GM10266 (cell line): ENCODE results near the gene WWTR1.

Source experiments
- DNase-seq: peaks from one replicate; pipeline ENCODE4 v3.0.0; 2012; ENCODE audit errors: extremely low spot score
- CTCF ChIP-seq: IDR thresholded peaks from 2 replicates; pipeline ENCODE4 v1.5.1; 2012; ENCODE audit warnings: mild to moderate bottlenecking, low read depth; ENCODE audit not compliant: control insufficient read depth, insufficient read depth; ENCODE audit errors: missing control alignments

The WWTR1 gene

DNA sequence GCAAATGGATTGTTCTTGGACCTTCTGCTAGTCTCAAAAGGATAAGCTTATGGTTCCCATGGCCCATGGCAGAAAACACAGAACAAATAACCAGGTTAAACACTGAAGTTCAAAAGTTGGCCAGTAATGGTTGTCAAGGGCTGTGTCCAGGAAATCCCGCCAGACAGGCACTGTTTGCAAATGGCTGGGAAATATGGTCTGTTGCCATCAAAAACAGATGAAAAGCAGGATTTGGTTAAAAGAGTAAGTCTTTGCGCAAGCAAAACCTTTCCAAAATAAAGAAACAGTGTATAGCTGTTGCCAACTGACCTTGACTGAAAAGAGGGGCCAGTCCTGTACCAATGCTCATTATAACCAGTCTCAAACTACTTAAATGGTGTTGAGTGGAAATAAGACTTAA is 58.6 kb downstream of the WWTR1 start:
- DNase-seq: no peak
- no peak for TF ChIP-seq CTCF

GRCh38 chr3:149596134-149596770 is 61.6 kb downstream of the WWTR1 start:
- no peak for TF ChIP-seq CTCF
- no peak for DNase-seq

DNA sequence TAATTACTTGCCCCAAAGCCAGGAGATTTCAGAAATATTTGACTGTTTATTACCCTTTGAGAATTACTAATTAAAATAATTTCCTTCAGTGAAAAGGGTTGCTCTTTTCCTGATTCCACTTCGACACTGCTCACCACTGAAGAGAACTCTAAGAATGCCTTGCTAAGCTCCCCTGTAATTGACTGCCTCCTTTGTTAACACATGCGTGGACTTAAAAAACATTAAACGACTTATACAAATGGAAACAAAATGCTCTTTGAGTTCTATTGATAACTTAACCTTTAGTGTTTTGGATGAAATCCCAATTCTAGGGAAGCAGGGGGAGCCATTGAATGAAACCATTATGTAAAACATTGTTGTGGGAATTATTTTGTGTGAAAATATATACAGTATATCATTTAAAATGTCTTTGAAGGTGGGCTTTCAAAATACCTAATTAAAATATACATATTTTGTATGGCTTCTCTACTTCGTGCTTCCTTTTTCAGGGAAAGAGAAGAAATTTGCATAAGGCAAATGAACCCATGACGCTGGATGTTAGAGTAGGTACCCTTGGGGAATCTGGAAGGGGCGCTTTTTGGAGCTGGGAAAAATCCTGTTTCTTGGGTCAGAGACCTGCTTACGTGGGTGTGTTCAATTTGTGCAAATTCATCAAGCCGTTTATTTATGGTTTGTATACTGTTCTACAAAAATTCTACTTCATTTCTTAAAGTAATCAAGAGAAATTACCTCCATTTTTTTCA is 64.2 kb downstream of the WWTR1 start:
- no peak for DNase-seq

DNA sequence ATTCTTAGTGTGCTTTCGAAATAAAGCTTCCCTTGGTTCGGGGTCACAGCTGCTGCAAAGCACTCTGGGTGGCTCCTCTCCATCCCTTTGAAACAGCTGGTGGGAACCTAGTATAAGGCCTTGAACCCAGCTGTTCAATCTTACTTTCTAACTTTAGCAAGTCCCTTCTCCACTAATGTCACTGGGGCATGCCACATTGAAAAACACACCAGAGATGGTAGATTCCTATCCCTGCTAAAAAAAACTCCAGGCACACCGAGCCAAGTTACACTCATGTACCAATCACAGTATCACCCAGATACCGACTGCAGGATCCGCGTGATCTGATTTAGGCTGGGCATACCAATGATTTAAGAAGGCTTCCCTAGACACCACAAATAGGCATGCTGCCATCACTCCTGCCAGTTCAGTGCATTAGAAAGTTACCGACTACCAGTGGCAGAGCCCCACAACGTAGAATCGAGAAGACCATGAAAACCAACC is 65.0 kb downstream of the WWTR1 start:
- no peak for DNase-seq
- TF ChIP-seq CTCF: no peak

More for the DNA sequence above, 64.2 kb downstream of the WWTR1 start:
- TF ChIP-seq CTCF: no peak

DNA sequence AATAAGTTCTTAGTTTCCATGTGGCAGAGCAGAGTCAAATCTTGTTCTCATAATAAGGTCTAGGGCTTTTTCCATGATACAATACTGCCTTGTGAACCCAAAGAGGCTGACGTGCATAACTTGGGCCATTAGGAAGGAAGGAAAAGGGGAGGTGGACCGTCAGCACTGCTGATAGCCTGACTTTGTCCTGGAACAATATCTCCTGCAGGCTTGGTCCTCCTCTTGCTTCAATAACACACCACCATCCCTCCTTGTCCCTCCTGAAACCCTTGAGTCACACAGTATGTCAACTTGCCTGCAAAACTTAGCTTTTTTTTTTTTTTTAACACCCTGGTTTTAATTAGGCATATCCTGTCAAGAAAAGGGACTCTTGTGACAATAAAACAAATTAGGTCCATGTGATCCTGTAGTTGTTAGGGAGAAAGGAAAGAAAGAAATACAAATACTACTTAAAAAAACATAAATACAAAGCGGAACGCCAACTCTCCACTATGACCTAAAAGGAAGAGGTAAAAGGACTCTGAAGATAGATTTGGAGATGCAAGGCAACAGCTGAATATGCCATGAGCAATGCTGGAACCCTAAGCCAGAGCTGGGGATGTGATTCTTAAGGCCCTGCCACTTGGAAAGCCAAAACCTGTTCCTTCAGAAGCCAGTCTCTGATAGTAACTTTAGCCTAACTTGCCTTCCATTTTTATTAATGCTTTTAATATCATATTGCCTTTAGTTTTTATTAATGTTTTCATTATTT is 67.0 kb downstream of the WWTR1 start:
- TF ChIP-seq CTCF: no peak
- no peak for DNase-seq

DNA sequence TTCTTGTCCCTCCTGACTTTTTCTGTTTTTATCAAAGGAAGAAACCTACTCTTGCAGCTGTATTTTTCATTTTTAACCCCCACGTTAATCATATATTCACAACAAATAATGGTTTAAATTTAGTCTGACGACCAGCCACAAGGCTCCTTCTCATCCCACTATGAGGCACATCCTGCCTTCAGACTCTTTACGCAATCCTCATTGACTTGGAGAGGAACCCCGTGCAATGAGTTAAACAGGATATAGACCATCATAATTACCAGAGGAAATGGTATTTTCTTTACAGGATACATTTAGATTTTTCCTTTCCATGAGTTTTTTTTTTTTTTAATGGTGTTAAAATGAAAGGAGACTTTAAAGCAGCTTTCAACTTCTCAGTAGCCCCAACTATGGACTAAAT is 68.5 kb downstream of the WWTR1 start:
- no peak for DNase-seq
- TF ChIP-seq CTCF: no peak
